Measurements from ENCODE around the gene RNF220. TPM values are rescaled to one million over a fixed set of nuclear protein-coding genes. Genes with fewer than 3 reads are reported as not detected.
"Not testable (repeated sequence)": the region's sequence is repeated elsewhere in the genome, so short reads cannot be mapped to it uniquely, and the experiment has no call there.

The RNF220 gene
- total and polyA plus RNA-seq, 7 donors = 49.5 to 122 (median 82.8) TPM

- Histone ChIP-seq H3K36me3 (no peaks in the 10 kb centered on the region), H3K9me3 (no peaks in the 10 kb centered on the region), H3K4me3 (no peak overlapping the region), H3K27me3 (no peaks in the 10 kb centered on the region), H3K4me1 (peaks cover 0 to 7% (median 3%) of the 10 kb centered on the region in 4 donors), H3K27ac (no peak overlapping the region)
- no peak for TF ChIP-seq CTCF (IDR thresholded peaks at IDR 0.05)
- no peak for TF ChIP-seq EP300 (IDR thresholded peaks at IDR 0.05)
- no peak for TF ChIP-seq POLR2AphosphoS5 (IDR thresholded peaks at IDR 0.05)
- TF ChIP-seq POLR2A (IDR thresholded peaks at IDR 0.05) = no peak
- intact Hi-C loops (cut with DNase I) = no loop called here
- WGBS, 2 donors = 66 to 91% methylated on average over 12 of the region's 12 CpGs
- DNase-seq = no peak
Observed at GRCh38 chr1:44664730-44665370, 259.8 kb downstream of the RNF220 start.

- H3K27ac ChIP-seq; H3K9me3 ChIP-seq; H3K27me3 ChIP-seq; H3K36me3 ChIP-seq; H3K4me3 ChIP-seq; intact Hi-C loops (cut with DNase I); H3K4me1 ChIP-seq: not testable (repeated sequence)
- DNase-seq = peak; percentile 17
- 98% methylated on average over 1 of the region's 1 CpG for WGBS, 2 donors
Observed at GRCh38 chr1:44666719-44667118, 261.7 kb downstream of the RNF220 start.

- no peak for TF ChIP-seq POLR2A (IDR thresholded peaks at IDR 0.05)
- no peak for TF ChIP-seq POLR2AphosphoS5 (IDR thresholded peaks at IDR 0.05)
- no peak for TF ChIP-seq CTCF (IDR thresholded peaks at IDR 0.05)
- no peak for TF ChIP-seq EP300 (IDR thresholded peaks at IDR 0.05)
- H3K4me3 ChIP-seq = no peak overlapping the region
- peaks cover 0 to 31% (median 21%) of the 10 kb centered on the region in 4 donors for H3K4me1 ChIP-seq
- no peaks in the 10 kb centered on the region for H3K9me3 ChIP-seq
- no peaks in the 10 kb centered on the region for H3K36me3 ChIP-seq
- H3K27me3 ChIP-seq = no peaks in the 10 kb centered on the region
- 94% methylated on average over 10 of the region's 10 CpGs for WGBS, 2 donors
- intact Hi-C loops (cut with DNase I) = no loop called here
- H3K27ac ChIP-seq = no peak overlapping the region
- no peak for DNase-seq
Observed at GRCh38 chr1:44670751-44671640, 265.9 kb downstream of the RNF220 start.

- H3K9me3 ChIP-seq = no peaks in the 10 kb centered on the region
- no peaks in the 10 kb centered on the region for H3K36me3 ChIP-seq
- WGBS, 2 donors = 65 to 85% methylated on average over 13 of the region's 13 CpGs
- DNase-seq = no peak
- intact Hi-C loops (cut with DNase I) = no loop called here
- peaks cover 0 to 31% (median 21%) of the 10 kb centered on the region in 4 donors for H3K4me1 ChIP-seq
- TF ChIP-seq CTCF (IDR thresholded peaks at IDR 0.05) = no peak
- no peak for TF ChIP-seq POLR2A (IDR thresholded peaks at IDR 0.05)
- no peak for TF ChIP-seq EP300 (IDR thresholded peaks at IDR 0.05)
- TF ChIP-seq POLR2AphosphoS5 (IDR thresholded peaks at IDR 0.05) = no peak
- H3K27me3 ChIP-seq = no peaks in the 10 kb centered on the region
- H3K4me3 ChIP-seq = no peak overlapping the region
- H3K27ac ChIP-seq = peak overlapping the region; percentile 90 to 95 (median 94)
Observed at GRCh38 chr1:44672254-44672955, 267.4 kb downstream of the RNF220 start.
